MCF 10A (cell line): Measurements from ENCODE around the gene REPIN1. TPM values are rescaled to one million over a fixed set of nuclear protein-coding genes. Genes with fewer than 3 reads are reported as not detected.
A peak's percentile ranks its signal among the peaks of the same experiment; 100 is the strongest.

ENCODE experiments used
- BruUV-seq: library from RNA; stranded (reverse); fragments of 400-500 nt; replicated peaks from 2 replicates; lab custom pipeline; 2021; lab: Mats Ljungman, UMichigan
- CTCF ChIA-PET: fragments of 300-600 bp; sonication (Branson Sonifier 250); formaldehyde crosslinking; extraction: SDS; loops from one replicate; lab custom pipeline; 2021; ENCODE audit warnings: antibody characterized with exemption, inconsistent platforms; lab: Yijun Ruan, JAX
- POLR2A ChIA-PET: fragments of 300-600, 350-650 bp; sonication (Branson Sonifier 250); formaldehyde crosslinking; extraction: SDS; loops from one replicate; lab custom pipeline; 2020; ENCODE audit warnings: antibody characterized with exemption, inconsistent platforms; lab: Yijun Ruan, JAX
- DNase-seq: peaks from one replicate; pipeline ENCODE4 v3.0.0-alpha.2; 2018; ENCODE audit not compliant: unreplicated experiment
- H3K27ac Mint-ChIP-seq: one replicate; pipeline ENCODE4 v1.8.0; 2022; ENCODE audit warnings: mild to moderate bottlenecking, low read depth, mixed read lengths; ENCODE audit not compliant: unreplicated experiment
- H3K27me3 Mint-ChIP-seq: one replicate; pipeline ENCODE4 v1.8.0; 2022; ENCODE audit warnings: mixed read lengths; ENCODE audit not compliant: insufficient read depth, unreplicated experiment
- H3K36me3 Mint-ChIP-seq: one replicate; pipeline ENCODE4 v1.8.0; 2022; ENCODE audit warnings: mild to moderate bottlenecking, moderate library complexity, mixed read lengths; ENCODE audit not compliant: insufficient read depth, unreplicated experiment
- H3K4me1 Mint-ChIP-seq: one replicate; pipeline ENCODE4 v1.8.0; 2022; ENCODE audit warnings: mixed read lengths; ENCODE audit not compliant: insufficient read depth, unreplicated experiment
- H3K4me3 Mint-ChIP-seq: one replicate; pipeline ENCODE4 v1.8.0; 2022; ENCODE audit warnings: mild to moderate bottlenecking, moderate library complexity, mixed read lengths; ENCODE audit not compliant: unreplicated experiment
- H3K9me3 Mint-ChIP-seq: one replicate; pipeline ENCODE4 v1.8.0; 2022; ENCODE audit warnings: mixed read lengths; ENCODE audit not compliant: unreplicated experiment
- CTCF ChIP-seq: fragments of 200-600 bp; IDR thresholded peaks from one replicate; pipeline ENCODE4 v1.8.0; 2022; ENCODE audit warnings: antibody characterized with exemption, mild to moderate bottlenecking; ENCODE audit not compliant: unreplicated experiment
- intact Hi-C: fragments of 100-400 bp; cut with micrococcal nuclease; formaldehyde crosslinking; loops from 2 replicates; pipeline ENCODE4 v1.14.1; 2022
- total RNA-seq: library from RNA; stranded (reverse); gene quantifications from 2 replicates; pipeline ENCODE4 v1.2.3, GENCODE V29; 2022

Gene REPIN1
- total RNA-seq, 1 experiment from 2014 or later = 80.8 TPM

GRCh38 chr7:150404172-150404804, 35.7 kb downstream of the REPIN1 start:
- intact Hi-C loops = no loop called here
- ChIA-PET POLR2A (interaction anchor here (0.9 to 1.3 kb wide), 3 partner anchors 24 to 37 kb away, joined by 3 to 6 read pairs (median 5); no protein-coding TSS in a partner anchor), CTCF (interaction anchor here (0.5 to 2.0 kb wide), 8 partner anchors 13 to 675 kb away, joined by 3 to 11 read pairs (median 4); no protein-coding TSS in a partner anchor)
- no peak for TF ChIP-seq CTCF
- BruUV-seq = TSS peak; percentile 31
- Mint-ChIP-seq H3K9me3 (no peaks in the 10 kb centered on the region), H3K4me1 (peaks cover 28% of the 10 kb centered on the region), H3K36me3 (peaks cover 8% of the 10 kb centered on the region), H3K4me3 (peak overlapping the region; percentile 74), H3K27me3 (no peaks in the 10 kb centered on the region), H3K27ac (no peak overlapping the region)
- DNase-seq = no peak

DNA sequence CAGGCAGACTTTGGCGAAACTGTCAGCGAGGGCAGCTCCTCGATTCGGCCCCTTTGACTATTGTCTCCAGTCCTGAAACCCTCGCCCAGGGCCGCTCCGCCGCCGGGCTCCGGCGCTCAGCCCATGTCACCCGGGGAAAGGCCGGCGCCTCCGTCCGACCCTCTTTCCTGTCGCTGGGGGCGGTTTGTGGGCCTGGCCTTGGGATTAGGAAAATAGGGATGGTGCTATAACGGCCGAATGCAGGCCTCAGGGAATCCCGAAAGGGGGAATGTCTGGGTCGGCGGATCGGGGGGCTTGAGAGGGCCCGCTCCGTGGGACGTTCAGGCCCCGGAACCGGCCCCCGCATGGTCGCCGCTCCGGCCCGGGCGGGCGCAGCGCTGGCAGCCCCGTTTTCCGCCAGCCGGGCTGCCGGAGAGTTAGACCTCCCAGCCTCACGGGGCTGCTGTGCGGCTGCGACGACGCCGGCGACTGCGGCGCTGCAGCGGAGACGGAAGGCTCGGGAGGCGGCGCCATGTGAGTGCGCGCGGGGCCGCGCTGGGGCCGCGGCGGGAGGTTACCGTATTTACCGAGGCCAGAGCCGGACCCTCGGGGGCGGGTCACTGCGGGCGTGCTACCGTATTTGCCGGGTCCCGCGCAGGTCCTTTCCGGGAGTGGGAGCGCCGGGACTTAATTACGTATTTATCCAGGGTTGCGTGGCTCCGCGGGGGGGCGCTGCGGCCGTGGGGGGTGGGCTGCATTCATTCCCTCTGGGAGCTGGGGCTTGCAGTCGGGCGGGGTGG, 36.4 kb downstream of the REPIN1 start:
- ChIA-PET CTCF (interaction anchor here (0.6 to 2.0 kb wide), 11 partner anchors 12 to 754 kb away, joined by 3 to 11 read pairs (median 4); no protein-coding TSS in a partner anchor), POLR2A (interaction anchor here (0.8 to 1.3 kb wide), 5 partner anchors 25 to 37 kb away, joined by 3 to 6 read pairs (median 5); no protein-coding TSS in a partner anchor)
- H3K4me1 Mint-ChIP-seq = peaks cover 24% of the 10 kb centered on the region
- DNase-seq = peak; percentile 59
- TF ChIP-seq CTCF = no peak
- H3K36me3 Mint-ChIP-seq = peaks cover 1% of the 10 kb centered on the region
- H3K4me3 Mint-ChIP-seq = peak overlapping the region; percentile 74
- H3K9me3 Mint-ChIP-seq = no peaks in the 10 kb centered on the region
- peak overlapping the region; percentile 23 for H3K27ac Mint-ChIP-seq
- intact Hi-C loops = loop anchor here (1.0 kb wide), 1 partner anchor 26 kb away; the partner anchor contains the start of gene ZNF775
- H3K27me3 Mint-ChIP-seq = no peaks in the 10 kb centered on the region
- BruUV-seq = no TSS peak

DNA sequence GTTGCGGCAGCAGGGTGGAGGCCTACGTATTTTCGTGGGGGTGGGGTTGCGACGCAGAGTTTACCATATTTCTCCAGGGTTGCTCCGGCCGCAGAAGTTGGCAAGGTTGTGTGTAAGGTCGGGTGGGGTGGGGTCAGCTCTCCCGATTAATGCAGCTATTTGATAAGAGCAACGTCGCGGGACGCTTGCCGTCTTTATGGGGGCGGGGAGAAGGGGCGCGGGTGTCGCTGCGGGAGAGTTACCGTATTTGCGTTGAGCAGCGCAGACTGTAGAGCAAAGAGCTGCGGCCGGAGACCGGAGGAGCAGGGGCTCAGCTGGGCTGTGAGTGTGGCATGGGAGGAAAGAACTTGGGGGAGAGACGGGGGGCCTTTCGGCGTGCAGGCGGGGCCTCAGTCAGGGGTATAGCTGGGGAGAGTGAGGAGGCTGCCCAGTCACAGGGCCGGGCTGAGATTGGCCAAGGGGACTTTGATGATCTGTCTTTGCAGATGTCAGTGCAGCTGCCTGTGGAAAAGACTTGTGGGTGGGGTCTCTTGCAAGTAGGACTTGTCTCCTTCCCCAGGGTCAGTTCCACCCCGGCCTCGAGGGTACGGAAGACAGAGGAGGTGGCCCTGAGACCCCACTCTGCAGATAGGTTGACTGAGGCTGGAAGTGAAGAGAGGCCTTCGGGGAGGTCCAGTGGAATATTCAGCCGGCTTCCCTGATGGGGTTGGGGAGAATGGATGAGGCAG, 37.1 kb downstream of the REPIN1 start:
- ChIA-PET POLR2A (interaction anchor here (0.8 to 1.3 kb wide), 3 partner anchors 28 to 37 kb away, joined by 3 to 6 read pairs (median 3); no protein-coding TSS in a partner anchor), CTCF (interaction anchor here (0.5 to 2.0 kb wide), 10 partner anchors 12 to 753 kb away, joined by 3 to 11 read pairs (median 3); no protein-coding TSS in a partner anchor)
- H3K4me1 Mint-ChIP-seq = peaks cover 16% of the 10 kb centered on the region
- no peaks in the 10 kb centered on the region for H3K27me3 Mint-ChIP-seq
- DNase-seq = no peak
- H3K4me3 Mint-ChIP-seq = peak overlapping the region; percentile 74
- H3K36me3 Mint-ChIP-seq = no peaks in the 10 kb centered on the region
- no peaks in the 10 kb centered on the region for H3K9me3 Mint-ChIP-seq
- H3K27ac Mint-ChIP-seq = peak overlapping the region; percentile 25
- TF ChIP-seq CTCF = peak; percentile 7
- intact Hi-C loops = loop anchor here (1.0 kb wide), 1 partner anchor 26 kb away; the partner anchor contains the start of gene ZNF775
- BruUV-seq = no TSS peak
